Neural progenitor cell (in vitro differentiated cells): ENCODE results near the gene FYN. TPM values are rescaled to one million over a fixed set of nuclear protein-coding genes. Genes with fewer than 3 reads are reported as not detected.

Experiments used
- DNase-seq: peaks from one replicate; pipeline ENCODE4 v3.0.0-alpha.2; 2016; ENCODE audit warnings: low spot score
- H2AFZ ChIP-seq: fragments of 200-600 bp; sonication (generic); replicated peaks from 2 replicates; pipeline ENCODE4 v1.6.1; 2016; ENCODE audit warnings: antibody characterized with exemption
- H3F3A ChIP-seq: fragments of 200-600 bp; sonication (generic); 2 replicates; pipeline ENCODE4 v1.6.1; 2016; ENCODE audit warnings: antibody characterized with exemption, low read depth
- H3K27ac ChIP-seq: fragments of 200-600 bp; sonication (generic); 2 replicates; pipeline ENCODE4 v1.5.1; 2016; ENCODE audit warnings: mild to moderate bottlenecking
- H3K27me3 ChIP-seq: fragments of 200-600 bp; sonication (generic); 2 replicates; pipeline ENCODE4 v1.6.1; 2016; ENCODE audit warnings: mild to moderate bottlenecking, moderate library complexity
- H3K36me3 ChIP-seq: fragments of 200-600 bp; sonication (generic); 2 replicates; pipeline ENCODE4 v1.5.1; 2016
- H3K4me1 ChIP-seq: fragments of 200-600 bp; sonication (generic); 2 replicates; pipeline ENCODE4 v1.6.1; 2016; ENCODE audit warnings: mixed run types
- H3K4me2 ChIP-seq: fragments of 200-600 bp; sonication (generic); 2 replicates; pipeline ENCODE4 v1.6.1; 2016
- H3K4me3 ChIP-seq: fragments of 200-600 bp; sonication (generic); 2 replicates; pipeline ENCODE4 v1.5.1; 2016
- H3K79me2 ChIP-seq: fragments of 200-600 bp; sonication (generic); 2 replicates; pipeline ENCODE4 v1.6.1; 2016; ENCODE audit warnings: low read depth
- H3K9ac ChIP-seq: fragments of 200-600 bp; sonication (generic); 2 replicates; pipeline ENCODE4 v1.6.1; 2016
- H3K9me3 ChIP-seq: fragments of 200-600 bp; sonication (generic); 2 replicates; pipeline ENCODE4 v1.5.1; 2016; ENCODE audit warnings: low read depth
- H4K20me1 ChIP-seq: fragments of 200-600 bp; sonication (generic); 2 replicates; pipeline ENCODE4 v1.6.1; 2016; ENCODE audit warnings: low read depth
- H3K27ac Mint-ChIP-seq: 3 replicates; pipeline ENCODE4 v1.8.0; 2021; ENCODE audit warnings: mixed read lengths
- H3K27me3 Mint-ChIP-seq: 2 replicates; pipeline ENCODE4 v1.8.0; 2022; ENCODE audit warnings: low read depth, mild to moderate bottlenecking, inconsistent platforms, moderate library complexity, mixed read lengths; ENCODE audit not compliant: insufficient read depth
- H3K36me3 Mint-ChIP-seq: 3 replicates; pipeline ENCODE4 v1.8.0; 2021; ENCODE audit warnings: mixed read lengths
- H3K4me1 Mint-ChIP-seq: 3 replicates; pipeline ENCODE4 v1.8.0; 2021; ENCODE audit warnings: mixed read lengths
- H3K4me3 Mint-ChIP-seq: 3 replicates; pipeline ENCODE4 v1.8.0; 2021; ENCODE audit warnings: mild to moderate bottlenecking, moderate library complexity, mixed read lengths
- H3K9me3 Mint-ChIP-seq: 3 replicates; pipeline ENCODE4 v1.8.0; 2020; ENCODE audit warnings: mixed read lengths
- CTCF ChIP-seq: fragments of 200-600 bp; sonication (generic); IDR thresholded peaks from 2 replicates; pipeline ENCODE4 v1.5.1; 2017; ENCODE audit warnings: antibody characterized with exemption, mild to moderate bottlenecking
- EZH2 ChIP-seq: fragments of 200-600 bp; sonication (generic); IDR thresholded peaks from 2 replicates; pipeline ENCODE4 v1.6.1; 2017; ENCODE audit warnings: antibody characterized with exemption, mild to moderate bottlenecking, moderate library complexity
- EZH2phosphoT487 ChIP-seq: fragments of 200-600 bp; sonication (generic); IDR thresholded peaks from 2 replicates; pipeline ENCODE4 v1.6.1; 2017; ENCODE audit warnings: antibody characterized with exemption
- total RNA-seq: library from RNA; depleted of rRNA; stranded (reverse); fragments of >200 nt; gene quantifications from 2 replicates; pipeline ENCODE4 v1.2.3, GENCODE V29; 2015; ENCODE audit warnings: low replicate concordance

The FYN gene
- total RNA-seq, 1 donor from 2014 or later, result 167 TPM

GRCh38 chr6:111710439-111710838 lies 162.8 kb downstream of the FYN start:
- Mint-ChIP-seq H3K9me3 (no peaks in the 10 kb centered on the region), H3K27me3 (peaks cover 8% of the 10 kb centered on the region), H3K4me1 (peaks cover 64% of the 10 kb centered on the region), H3K27ac (no peak overlapping the region), H3K36me3 (peaks cover 27% of the 10 kb centered on the region), H3K4me3 (no peak overlapping the region)
- H2AFZ ChIP-seq, result no peak overlapping the region
- no peak for DNase-seq
- no peak overlapping the region for H3K27ac ChIP-seq
- no peak for TF ChIP-seq EZH2
- TF ChIP-seq CTCF, result no peak
- TF ChIP-seq EZH2phosphoT487, result no peak
- H3K36me3 ChIP-seq, result no peaks in the 10 kb centered on the region
- no peaks in the 10 kb centered on the region for H3K27me3 ChIP-seq
- H3F3A ChIP-seq, result peaks cover 28% of the 10 kb centered on the region
- no peak overlapping the region for H3K4me3 ChIP-seq
- no peak overlapping the region for H3K9ac ChIP-seq
- no peaks in the 10 kb centered on the region for H3K9me3 ChIP-seq
- no peak overlapping the region for H3K4me2 ChIP-seq
- no peaks in the 10 kb centered on the region for H3K79me2 ChIP-seq
- peaks cover 37% of the 10 kb centered on the region for H3K4me1 ChIP-seq
- H4K20me1 ChIP-seq, result peaks cover 12% of the 10 kb centered on the region

GRCh38 chr6:111709615-111710398 lies 163.4 kb downstream of the FYN start:
- no peak for TF ChIP-seq EZH2
- no peak for TF ChIP-seq EZH2phosphoT487
- peak; percentile 85 for TF ChIP-seq CTCF
- Mint-ChIP-seq H3K27me3 (peaks cover 6% of the 10 kb centered on the region), H3K9me3 (no peaks in the 10 kb centered on the region), H3K27ac (no peak overlapping the region), H3K4me1 (peaks cover 64% of the 10 kb centered on the region), H3K36me3 (peaks cover 29% of the 10 kb centered on the region), H3K4me3 (no peak overlapping the region)
- Histone ChIP-seq H4K20me1 (peaks cover 12% of the 10 kb centered on the region), H2AFZ (no peak overlapping the region), H3K27me3 (no peaks in the 10 kb centered on the region), H3F3A (peaks cover 28% of the 10 kb centered on the region), H3K27ac (no peak overlapping the region), H3K4me2 (no peak overlapping the region), H3K4me1 (peaks cover 37% of the 10 kb centered on the region), H3K9ac (no peak overlapping the region), H3K79me2 (no peaks in the 10 kb centered on the region), H3K36me3 (no peaks in the 10 kb centered on the region), H3K4me3 (no peak overlapping the region), H3K9me3 (no peaks in the 10 kb centered on the region)
- DNase-seq, result peak; percentile 71

DNA sequence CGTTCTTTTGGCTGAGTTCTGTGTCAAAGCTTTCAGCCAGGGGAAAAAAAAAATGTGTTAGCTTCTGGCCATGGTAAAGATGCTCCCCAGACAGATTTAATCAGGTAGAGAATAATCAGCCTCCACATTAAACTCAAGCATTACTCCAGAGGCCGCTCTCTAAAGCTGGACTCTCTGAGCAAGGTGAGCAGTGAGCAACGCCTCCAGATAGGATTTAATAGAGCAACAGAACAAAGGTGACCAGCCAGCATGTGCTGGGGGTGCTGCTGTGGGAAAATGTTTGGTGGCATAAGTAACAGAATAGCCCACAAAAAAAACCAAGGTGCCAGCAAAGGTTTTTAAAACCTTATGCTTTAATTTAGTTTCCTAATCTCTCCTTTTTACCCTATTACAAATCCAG lies 164.1 kb downstream of the FYN start:
- H3K4me1 Mint-ChIP-seq, result peaks cover 65% of the 10 kb centered on the region
- Histone ChIP-seq H3K36me3 (no peaks in the 10 kb centered on the region), H3F3A (peaks cover 28% of the 10 kb centered on the region), H3K79me2 (no peaks in the 10 kb centered on the region), H3K27ac (no peak overlapping the region), H3K27me3 (no peaks in the 10 kb centered on the region), H3K4me3 (no peak overlapping the region), H3K9me3 (no peaks in the 10 kb centered on the region), H3K4me1 (peaks cover 38% of the 10 kb centered on the region), H2AFZ (no peak overlapping the region), H3K4me2 (no peak overlapping the region), H4K20me1 (peaks cover 12% of the 10 kb centered on the region), H3K9ac (no peak overlapping the region)
- TF ChIP-seq EZH2phosphoT487, result no peak
- TF ChIP-seq EZH2, result no peak
- TF ChIP-seq CTCF, result no peak
- no peak overlapping the region for H3K27ac Mint-ChIP-seq
- H3K9me3 Mint-ChIP-seq, result no peaks in the 10 kb centered on the region
- peaks cover 27% of the 10 kb centered on the region for H3K36me3 Mint-ChIP-seq
- H3K4me3 Mint-ChIP-seq, result no peak overlapping the region
- H3K27me3 Mint-ChIP-seq, result peaks cover 6% of the 10 kb centered on the region
- no peak for DNase-seq
